MG63 (cell line): ENCODE measurements around the gene ST6GALNAC1. TPM values are rescaled to one million over a fixed set of nuclear protein-coding genes. Genes with fewer than 3 reads are reported as not detected.
"Not testable (repeated sequence)": the region's sequence is repeated elsewhere in the genome, so short reads cannot be mapped to it uniquely, and the experiment has no call there.

ENCODE experiments used
- DNase-seq: peaks from one replicate; pipeline ENCODE4 v3.0.0-alpha.2; 2020
- H3K27me3 ChIP-seq: fragments of 250-450 bp; sonication (Bioruptor Pico); 2 replicates; pipeline ENCODE4 v1.5.1; 2020; ENCODE audit warnings: mild to moderate bottlenecking, moderate library complexity
- H3K36me3 ChIP-seq: fragments of 250-450 bp; sonication (Bioruptor Pico); 2 replicates; pipeline ENCODE4 v1.5.1; 2020; ENCODE audit warnings: mild to moderate bottlenecking, moderate library complexity
- H3K4me3 ChIP-seq: fragments of 250-450 bp; sonication (Bioruptor Pico); 2 replicates; pipeline ENCODE4 v1.5.1; 2020; ENCODE audit warnings: mild to moderate bottlenecking, moderate library complexity
- H3K9me3 ChIP-seq: fragments of 250-450 bp; sonication (Bioruptor Pico); 2 replicates; pipeline ENCODE4 v1.5.1; 2020; ENCODE audit warnings: mild to moderate bottlenecking, moderate library complexity
- total RNA-seq: library from RNA; depleted of rRNA; stranded (reverse); fragments of >200 nt; shearing (Covaris generic); gene quantifications from 2 replicates; pipeline ENCODE4 v1.2.3, GENCODE V29; 2014; ENCODE audit warnings: low replicate concordance

The ST6GALNAC1 gene
- total RNA-seq, 1 experiment from 2014 or later = not detected

DNA sequence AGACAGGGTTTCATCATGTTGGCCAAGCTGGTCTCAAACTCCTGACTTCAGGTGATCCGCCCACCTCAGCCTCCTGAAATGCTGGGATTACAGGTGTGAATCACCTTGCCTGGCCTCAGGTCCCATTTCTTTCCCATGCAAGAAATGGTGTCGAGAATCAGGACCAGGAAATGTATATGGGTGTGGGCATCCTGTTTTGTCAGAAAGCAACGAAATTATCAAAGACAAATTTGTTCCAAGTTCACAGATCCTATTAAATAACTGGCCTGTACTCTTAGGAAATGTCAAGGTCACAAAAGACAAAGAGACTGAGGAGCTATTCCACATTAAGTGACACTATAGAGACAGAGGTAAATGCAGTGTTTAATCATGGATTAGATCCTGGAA lies 17.1 kb upstream of the ST6GALNAC1 start:
- no peak for DNase-seq
- Histone ChIP-seq H3K27me3 (no peaks in the 10 kb centered on the region), H3K4me3 (no peak overlapping the region), H3K9me3 (no peaks in the 10 kb centered on the region), H3K36me3 (no peaks in the 10 kb centered on the region)

DNA sequence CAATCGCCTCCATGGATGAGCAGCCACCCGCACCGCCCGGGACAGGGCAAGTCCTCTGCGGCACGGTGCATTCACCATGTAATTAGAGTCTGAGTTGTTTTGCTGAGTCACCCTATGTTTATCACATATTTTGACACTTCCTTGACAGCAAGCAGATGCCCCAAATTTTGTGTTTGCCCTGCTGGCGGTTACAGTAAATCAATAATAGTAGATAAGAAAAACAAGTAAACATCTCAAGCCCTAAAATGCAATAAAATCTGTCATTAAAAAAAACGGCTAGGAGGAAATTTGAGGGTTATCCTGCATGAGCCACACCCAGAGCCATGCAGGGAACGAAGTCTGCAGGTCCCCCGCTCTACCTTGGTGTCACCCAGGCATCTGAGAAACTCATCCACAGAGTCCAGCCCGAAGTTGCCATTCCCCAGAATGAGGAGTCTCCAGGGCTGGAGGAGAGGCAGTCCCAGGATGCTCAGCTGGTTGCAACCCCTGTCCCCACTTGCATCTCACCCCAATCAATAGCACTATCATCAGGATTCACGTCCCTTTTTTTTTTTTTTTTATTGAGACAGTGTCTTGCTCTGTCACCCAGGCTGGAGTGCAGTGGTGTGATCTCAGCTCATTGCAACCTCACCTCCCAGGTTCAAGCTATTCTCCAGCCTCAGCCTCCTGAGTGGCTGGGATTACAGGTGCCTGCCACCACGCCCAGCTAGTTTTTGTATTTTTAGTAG lies 16.5 kb upstream of the ST6GALNAC1 start:
- DNase-seq = peak; percentile 36
- H3K36me3 ChIP-seq = no peaks in the 10 kb centered on the region
- no peaks in the 10 kb centered on the region for H3K9me3 ChIP-seq
- H3K4me3 ChIP-seq = no peak overlapping the region
- no peaks in the 10 kb centered on the region for H3K27me3 ChIP-seq

DNA sequence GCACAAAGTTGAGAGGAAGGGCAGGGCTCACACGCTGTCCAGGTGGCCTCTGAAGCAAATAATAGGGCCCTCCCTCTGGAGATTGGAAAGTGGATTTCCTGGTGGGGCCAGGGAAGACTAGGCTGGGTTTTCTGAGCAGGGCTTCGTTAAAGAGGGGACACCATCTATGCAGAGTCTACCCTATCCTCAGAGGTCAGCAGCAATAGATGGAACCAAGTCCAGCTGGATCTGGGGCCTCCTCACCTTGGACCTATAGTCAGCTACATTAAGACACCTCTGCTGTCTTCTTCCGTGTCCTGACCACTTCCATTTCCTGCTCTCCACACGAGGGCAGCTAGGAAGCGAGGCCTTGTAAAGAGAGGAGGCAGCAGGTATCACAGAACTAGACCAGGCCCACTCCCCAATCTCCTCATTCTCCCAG lies 14.7 kb upstream of the ST6GALNAC1 start:
- no peaks in the 10 kb centered on the region for H3K36me3 ChIP-seq
- H3K27me3 ChIP-seq = no peaks in the 10 kb centered on the region
- H3K4me3 ChIP-seq = no peak overlapping the region
- H3K9me3 ChIP-seq = no peaks in the 10 kb centered on the region
- no peak for DNase-seq

- H3K27me3 ChIP-seq = no peaks in the 10 kb centered on the region
- peaks cover under 1% of the 10 kb centered on the region for H3K9me3 ChIP-seq
- no peak for DNase-seq
- no peak overlapping the region for H3K4me3 ChIP-seq
- no peaks in the 10 kb centered on the region for H3K36me3 ChIP-seq
Measured at GRCh38 chr17:76657505-76658241, 14.1 kb upstream of the ST6GALNAC1 start.

GRCh38 chr17:76654408-76654807 lies 10.9 kb upstream of the ST6GALNAC1 start:
- no peak for DNase-seq
- no peaks in the 10 kb centered on the region for H3K36me3 ChIP-seq
- H3K4me3 ChIP-seq = no peak overlapping the region
- H3K9me3 ChIP-seq = peaks cover 10% of the 10 kb centered on the region
- H3K27me3 ChIP-seq = no peaks in the 10 kb centered on the region

DNA sequence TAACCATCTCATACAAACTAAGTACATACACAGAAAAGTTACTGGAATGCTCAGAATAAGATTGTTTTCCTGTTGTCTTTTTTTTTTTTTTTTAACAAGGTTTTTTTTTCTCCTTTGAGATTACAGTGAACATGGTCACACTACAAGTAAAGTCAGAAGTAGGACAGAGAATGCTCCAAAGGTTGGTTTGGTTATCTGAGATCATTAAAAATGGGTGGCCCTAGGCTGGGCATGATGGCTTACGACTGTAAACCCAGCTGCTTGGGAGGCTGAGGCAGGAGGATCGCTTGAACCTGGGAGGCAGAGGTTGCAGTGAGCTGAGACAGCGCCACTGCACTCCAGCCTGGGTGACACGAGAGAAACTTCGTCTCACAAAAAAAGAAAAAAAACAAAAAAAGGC lies 6.9 kb upstream of the ST6GALNAC1 start:
- H3K4me3 ChIP-seq = no peak overlapping the region
- DNase-seq = no peak

GRCh38 chr17:76646712-76647111 lies 3.2 kb upstream of the ST6GALNAC1 start:
- H3K27me3 ChIP-seq = no peaks in the 10 kb centered on the region
- no peak for DNase-seq
- peaks cover 4% of the 10 kb centered on the region for H3K9me3 ChIP-seq
- no peaks in the 10 kb centered on the region for H3K36me3 ChIP-seq
- H3K4me3 ChIP-seq = no peak overlapping the region

More for the DNA sequence above, 6.9 kb upstream of the ST6GALNAC1 start:
- Histone ChIP-seq H3K27me3 (no peaks in the 10 kb centered on the region), H3K9me3 (peaks cover 14% of the 10 kb centered on the region), H3K36me3 (no peaks in the 10 kb centered on the region)

DNA sequence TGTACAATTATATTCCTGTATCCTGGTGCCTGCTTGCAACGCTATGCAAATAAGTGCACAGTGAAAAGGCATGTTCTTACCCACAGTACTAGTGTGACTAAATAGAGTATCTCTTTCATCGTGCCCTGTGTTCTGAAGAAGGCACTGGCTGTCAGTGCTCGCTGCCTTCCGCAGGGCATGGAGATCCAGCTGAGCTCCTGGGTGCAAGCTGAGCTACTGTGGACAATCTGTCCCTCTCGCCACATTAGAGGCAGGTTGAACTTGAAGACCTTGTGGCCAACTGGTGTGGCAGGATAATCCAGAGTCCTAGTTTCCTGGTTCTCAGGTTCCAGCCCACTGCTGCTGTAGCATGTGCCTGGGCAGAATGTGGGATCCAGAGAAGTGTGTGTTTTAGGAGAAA lies 1.9 kb upstream of the ST6GALNAC1 start:
- no peak for DNase-seq

DNA sequence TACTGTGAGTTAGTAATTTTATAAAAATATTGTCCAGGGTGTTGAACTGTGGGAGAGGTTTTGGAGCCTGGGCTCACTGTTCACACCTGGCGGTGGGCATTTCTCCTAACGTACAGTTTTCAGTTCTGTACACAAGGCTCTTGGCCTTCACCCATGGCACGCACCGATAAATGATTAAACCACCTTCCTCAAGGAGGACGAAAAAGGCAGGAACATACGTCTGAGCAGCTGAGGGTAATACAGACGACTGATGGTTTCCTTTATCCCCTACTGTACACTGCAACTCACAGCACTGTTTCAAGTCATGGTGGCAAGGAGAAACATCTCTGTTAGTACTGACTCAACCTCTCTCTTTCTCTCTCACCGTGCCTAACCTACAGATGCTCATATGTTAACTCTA lies 1.4 kb upstream of the ST6GALNAC1 start:
- DNase-seq = no peak

More for the DNA sequence above, 1.9 kb upstream of the ST6GALNAC1 start:
- no peak overlapping the region for H3K4me3 ChIP-seq
- peaks cover 4% of the 10 kb centered on the region for H3K9me3 ChIP-seq
- H3K36me3 ChIP-seq = no peaks in the 10 kb centered on the region
- peaks cover 2% of the 10 kb centered on the region; the same call in 1 of the 2 replicates for H3K27me3 ChIP-seq

GRCh38 chr17:76642994-76643393 lies 563 bp downstream of the ST6GALNAC1 start:
- DNase-seq = no peak
- Histone ChIP-seq H3K9me3 (peaks cover 4% of the 10 kb centered on the region), H3K36me3 (no peaks in the 10 kb centered on the region), H3K27me3 (peaks cover 2% of the 10 kb centered on the region; the same call in 1 of the 2 replicates), H3K4me3 (no peak overlapping the region)

More for the DNA sequence above, 1.4 kb upstream of the ST6GALNAC1 start:
- Histone ChIP-seq H3K36me3 (no peaks in the 10 kb centered on the region), H3K27me3 (peaks cover 2% of the 10 kb centered on the region; the same call in 1 of the 2 replicates), H3K4me3 (no peak overlapping the region), H3K9me3 (peaks cover 4% of the 10 kb centered on the region)

- no peak for DNase-seq
- Histone ChIP-seq H3K9me3 (peaks cover 4% of the 10 kb centered on the region), H3K4me3 (no peak overlapping the region), H3K27me3 (peaks cover 2% of the 10 kb centered on the region; the same call in 1 of the 2 replicates), H3K36me3 (no peaks in the 10 kb centered on the region)
Measured at GRCh38 chr17:76642032-76642561, 1.5 kb downstream of the ST6GALNAC1 start.

- Histone ChIP-seq H3K4me3 (no peak overlapping the region), H3K27me3 (peaks cover 2% of the 10 kb centered on the region; the same call in 1 of the 2 replicates)
- DNase-seq = no peak
Measured at GRCh38 chr17:76641501-76641900, 2.1 kb downstream of the ST6GALNAC1 start.

DNA sequence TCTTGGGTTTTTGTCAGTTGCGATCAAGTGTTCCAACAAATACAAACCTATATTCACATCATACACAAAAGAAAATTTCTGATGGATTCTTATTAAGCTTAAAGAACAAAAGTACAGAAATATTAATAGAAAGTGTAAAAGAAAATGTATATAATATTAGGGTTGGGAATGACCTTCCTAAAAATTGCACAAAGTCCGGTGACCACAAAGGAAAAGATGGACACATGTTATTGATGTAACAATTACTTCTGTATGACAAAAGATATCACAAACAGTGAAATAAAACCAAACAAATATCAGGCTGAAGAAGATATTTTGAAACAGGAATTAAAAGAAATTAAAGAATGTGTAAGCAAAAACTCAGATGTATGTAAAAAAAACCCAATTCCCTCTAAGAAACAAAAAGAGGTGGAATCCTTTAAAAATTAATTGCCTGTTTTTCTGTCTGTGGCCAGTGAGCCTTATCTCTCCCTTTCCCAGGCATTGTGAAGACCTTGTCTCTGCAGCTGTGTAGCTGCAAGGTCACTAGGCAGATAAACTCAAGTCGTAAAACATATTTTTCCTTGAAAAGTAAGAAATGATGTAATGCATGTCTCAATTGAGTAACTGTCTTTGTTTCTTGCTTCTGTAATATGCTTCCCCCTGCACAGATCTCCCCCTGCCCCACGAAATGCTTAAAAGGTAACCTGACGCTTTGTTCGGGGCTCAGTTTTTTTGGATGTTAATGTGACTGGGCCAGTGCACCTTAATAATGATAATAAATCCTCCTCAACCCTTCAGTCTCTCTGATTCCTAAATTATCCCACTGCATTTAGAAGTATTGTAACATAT lies 2.8 kb downstream of the ST6GALNAC1 start:
- Histone ChIP-seq H3K9me3 (no peaks in the 10 kb centered on the region; the same call in 1 of the 2 replicates), H3K27me3 (peaks cover 2% of the 10 kb centered on the region; the same call in 1 of the 2 replicates), H3K4me3 (no peak overlapping the region), H3K36me3 (no peaks in the 10 kb centered on the region)
- DNase-seq = no peak

More at GRCh38 chr17:76641501-76641900, 2.1 kb downstream of the ST6GALNAC1 start:
- Histone ChIP-seq H3K36me3 (no peaks in the 10 kb centered on the region), H3K9me3 (peaks cover 4% of the 10 kb centered on the region)

DNA sequence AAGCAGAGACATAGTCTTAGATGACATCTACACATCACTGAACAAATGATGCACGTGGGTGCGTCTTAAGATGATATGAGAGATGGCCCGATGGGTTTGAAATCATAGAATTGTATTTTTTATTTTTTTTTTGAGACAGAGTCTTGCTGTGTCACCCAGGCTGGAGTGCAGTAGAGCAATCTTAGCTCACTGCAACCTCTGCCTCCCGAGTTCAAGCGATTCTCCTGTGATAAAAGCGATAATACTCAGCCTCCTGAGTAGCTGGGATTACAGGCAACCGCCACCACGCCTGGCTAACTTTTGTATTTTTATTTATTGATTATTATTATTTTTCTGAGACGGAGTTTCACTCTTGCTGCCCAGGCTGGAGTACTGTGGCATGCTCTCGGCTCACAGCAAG lies 5.3 kb downstream of the ST6GALNAC1 start:
- H3K36me3 ChIP-seq = no peaks in the 10 kb centered on the region
- H3K9me3 ChIP-seq = no peaks in the 10 kb centered on the region; the same call in 1 of the 2 replicates
- no peak overlapping the region for H3K4me3 ChIP-seq
- no peak for DNase-seq
- H3K27me3 ChIP-seq = peaks cover 2% of the 10 kb centered on the region; the same call in 1 of the 2 replicates

DNA sequence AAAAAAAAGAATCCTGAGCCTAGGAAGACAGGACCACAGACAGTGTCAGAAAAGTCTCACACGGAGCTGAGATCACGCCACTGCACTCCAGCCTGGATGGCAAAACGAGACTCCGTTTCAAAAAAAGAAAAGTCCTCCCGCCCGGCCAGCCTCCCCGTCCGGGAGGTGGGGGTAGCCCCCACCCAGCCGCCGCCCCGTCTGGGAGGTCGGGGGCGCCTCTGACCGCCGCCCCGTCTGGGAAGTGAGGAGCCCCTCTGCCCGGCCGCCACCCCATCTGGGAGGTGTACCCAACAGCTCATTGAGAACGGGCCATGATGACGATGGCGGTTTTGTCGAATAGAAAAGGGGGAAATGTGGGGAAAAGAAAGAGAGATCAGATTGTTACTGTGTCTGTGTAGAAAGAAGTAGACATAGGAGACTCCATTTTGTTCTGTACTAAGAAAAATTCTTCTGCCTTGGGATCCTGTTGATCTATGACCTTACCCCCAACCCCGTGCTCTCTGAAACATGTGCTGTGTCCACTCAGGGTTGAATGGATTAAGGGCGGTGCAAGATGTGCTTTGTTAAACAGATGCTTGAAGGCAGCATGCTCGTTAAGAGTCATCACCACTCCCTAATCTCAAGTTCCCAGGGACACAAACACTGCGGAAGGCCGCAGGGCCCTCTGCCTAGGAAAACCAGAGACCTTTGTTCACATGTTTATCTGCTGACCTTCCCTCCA lies 6.9 kb downstream of the ST6GALNAC1 start:
- H3K9me3 ChIP-seq, H3K27me3 ChIP-seq, H3K36me3 ChIP-seq, H3K4me3 ChIP-seq, DNase-seq: not testable (repeated sequence)
